Epithelial cell of esophagus (primary cell): ENCODE data around the gene IL2RA.
"Not testable (repeated sequence)": the region's sequence is repeated elsewhere in the genome, so short reads cannot be mapped to it uniquely, and the experiment has no call there.

Experiments used
- DNase-seq: peaks from one replicate; pipeline ENCODE4 v3.0.0; 2010; ENCODE audit warnings: low read depth
- H3K4me3 ChIP-seq: 2 replicates; pipeline ENCODE4 v1.5.1; 2011; ENCODE audit warnings: mild to moderate bottlenecking, low read length, control low read depth
- TF ChIP-seq, protein P1 (sequence below): IDR thresholded peaks from 2 replicates; pipeline ENCODE4 v1.5.1; 2011; ENCODE audit warnings: low read depth, mild to moderate bottlenecking, low read length, control low read depth, inconsistent platforms; ENCODE audit not compliant: insufficient read depth; ENCODE audit errors: missing control alignments

IL2RA gene

DNA sequence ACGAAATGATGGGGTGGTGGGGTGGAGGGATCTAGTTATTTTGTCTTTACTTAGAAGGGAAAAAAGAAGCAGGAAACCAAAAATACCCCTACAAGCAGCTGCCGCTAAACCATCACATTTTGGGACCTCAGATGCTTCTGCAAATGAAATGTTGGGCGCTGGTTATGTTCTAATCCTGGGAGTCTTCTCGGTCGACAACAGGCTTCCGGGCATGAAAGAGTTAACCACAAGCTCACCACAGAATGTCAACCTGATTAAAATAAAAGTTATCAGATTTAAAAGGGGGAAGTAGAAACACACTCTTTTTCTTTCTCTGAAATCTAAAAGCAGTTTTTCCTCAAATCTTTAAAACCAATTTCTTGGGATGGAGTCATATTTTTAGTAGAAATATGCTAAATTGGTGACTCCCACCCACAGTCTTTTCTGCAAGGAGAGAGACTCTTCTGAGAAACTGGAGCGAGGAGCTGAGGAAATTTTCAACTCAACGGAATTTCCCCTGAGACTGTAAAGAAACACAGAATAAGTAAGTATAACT, 16.8 kb downstream of the IL2RA start:
- DNase-seq = no peak
- no peak overlapping the region for H3K4me3 ChIP-seq
- TF ChIP-seq, protein P1, sequence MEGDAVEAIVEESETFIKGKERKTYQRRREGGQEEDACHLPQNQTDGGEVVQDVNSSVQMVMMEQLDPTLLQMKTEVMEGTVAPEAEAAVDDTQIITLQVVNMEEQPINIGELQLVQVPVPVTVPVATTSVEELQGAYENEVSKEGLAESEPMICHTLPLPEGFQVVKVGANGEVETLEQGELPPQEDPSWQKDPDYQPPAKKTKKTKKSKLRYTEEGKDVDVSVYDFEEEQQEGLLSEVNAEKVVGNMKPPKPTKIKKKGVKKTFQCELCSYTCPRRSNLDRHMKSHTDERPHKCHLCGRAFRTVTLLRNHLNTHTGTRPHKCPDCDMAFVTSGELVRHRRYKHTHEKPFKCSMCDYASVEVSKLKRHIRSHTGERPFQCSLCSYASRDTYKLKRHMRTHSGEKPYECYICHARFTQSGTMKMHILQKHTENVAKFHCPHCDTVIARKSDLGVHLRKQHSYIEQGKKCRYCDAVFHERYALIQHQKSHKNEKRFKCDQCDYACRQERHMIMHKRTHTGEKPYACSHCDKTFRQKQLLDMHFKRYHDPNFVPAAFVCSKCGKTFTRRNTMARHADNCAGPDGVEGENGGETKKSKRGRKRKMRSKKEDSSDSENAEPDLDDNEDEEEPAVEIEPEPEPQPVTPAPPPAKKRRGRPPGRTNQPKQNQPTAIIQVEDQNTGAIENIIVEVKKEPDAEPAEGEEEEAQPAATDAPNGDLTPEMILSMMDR = no peak

DNA sequence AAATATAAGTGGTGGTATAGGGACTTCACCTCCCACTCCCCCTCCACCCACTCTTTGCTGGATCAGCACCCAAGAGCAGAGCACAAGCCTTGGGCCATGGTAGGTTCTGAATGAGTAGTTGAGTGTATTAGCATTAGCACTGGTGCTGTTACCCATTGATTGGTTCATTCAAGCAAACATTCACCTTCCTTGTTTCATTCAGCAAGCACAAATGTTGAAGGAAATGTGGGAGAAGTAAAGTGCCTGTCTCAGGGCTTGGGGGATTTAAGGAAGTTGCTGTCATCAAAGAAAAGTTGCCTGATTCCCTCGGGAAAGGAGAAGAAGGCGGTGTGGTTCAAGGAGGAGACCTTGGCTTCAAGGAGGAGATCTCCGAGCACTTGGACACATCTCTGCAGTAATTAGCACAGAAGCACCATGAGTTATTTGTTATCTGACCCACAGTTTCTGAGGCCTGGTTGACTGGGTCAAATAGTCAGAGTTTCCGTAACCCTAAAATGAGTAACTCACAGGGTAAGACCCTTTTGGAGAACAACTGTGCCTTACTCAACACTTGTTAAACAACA, 17.3 kb downstream of the IL2RA start:
- TF ChIP-seq, protein P1 = no peak
- H3K4me3 ChIP-seq = no peak overlapping the region
- DNase-seq = no peak

- TF ChIP-seq, protein P1 = no peak
- no peak for DNase-seq
- H3K4me3 ChIP-seq = no peak overlapping the region
Measured at GRCh38 chr10:6044060-6044459, 18.1 kb downstream of the IL2RA start.

- not testable (repeated sequence) for DNase-seq, H3K4me3 ChIP-seq
Measured at GRCh38 chr10:6043377-6043776, 18.8 kb downstream of the IL2RA start.

DNA sequence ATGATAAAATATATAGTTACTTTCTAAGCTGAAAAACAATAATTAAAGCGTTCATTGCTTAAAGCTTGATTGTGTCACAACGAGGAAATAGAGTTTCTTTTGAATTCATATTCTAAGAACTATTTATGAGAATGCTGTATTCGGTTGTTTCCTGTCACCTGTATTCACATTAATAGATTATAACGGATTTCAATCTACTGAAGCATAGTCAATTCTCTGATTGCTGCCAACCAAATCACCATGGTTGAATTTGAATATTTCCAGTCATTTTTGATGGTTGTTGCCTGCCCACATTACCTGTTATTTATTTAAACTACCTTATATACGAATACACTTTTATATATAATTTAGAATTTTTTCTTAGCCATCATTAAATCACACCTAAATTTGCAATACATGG, 22.0 kb downstream of the IL2RA start:
- TF ChIP-seq, protein P1 = no peak
- DNase-seq = no peak

GRCh38 chr10:6039711-6040110, 22.5 kb downstream of the IL2RA start:
- no peak overlapping the region for H3K4me3 ChIP-seq
- DNase-seq = no peak
- TF ChIP-seq, protein P1 = no peak

More for the DNA sequence above, 22.0 kb downstream of the IL2RA start:
- H3K4me3 ChIP-seq = no peak overlapping the region

DNA sequence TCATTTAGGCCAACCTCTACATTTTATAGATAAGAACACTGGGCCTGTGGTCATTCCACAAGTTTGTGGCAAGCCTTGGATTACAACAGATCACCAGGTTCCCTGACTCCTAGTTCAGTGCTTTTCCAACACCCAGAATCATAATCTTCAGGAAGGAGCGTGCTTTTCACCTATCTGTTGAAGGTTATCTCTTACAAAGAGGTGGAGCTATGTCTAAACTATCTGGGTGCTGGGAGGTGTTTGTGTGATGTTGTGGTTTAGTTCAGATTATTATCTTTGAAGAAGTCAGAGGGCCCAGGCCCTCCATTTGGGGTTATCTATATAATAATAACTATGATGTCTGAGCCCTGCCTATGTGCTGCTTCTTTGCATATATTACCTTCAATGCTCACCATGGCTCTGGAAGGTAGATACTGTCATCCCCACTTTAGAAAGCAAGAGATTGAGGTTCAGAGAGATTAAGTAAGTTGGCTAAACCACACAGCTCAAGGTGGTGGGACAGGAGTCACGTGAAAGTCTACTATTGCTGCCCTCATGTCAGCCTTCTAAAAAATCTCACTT, 24.0 kb downstream of the IL2RA start:
- TF ChIP-seq, protein P1 = no peak
- H3K4me3 ChIP-seq = no peak overlapping the region
- DNase-seq = no peak
